B cell (primary cell): ENCODE results near the gene LDHD.

Experiments used
- CTCF ChIP-seq: fragments of 200-600 bp; IDR thresholded peaks from one replicate; pipeline ENCODE4 v1.8.0; 2022; ENCODE audit warnings: antibody characterized with exemption, mild to moderate bottlenecking
- EZH2 ChIP-seq: IDR thresholded peaks from 2 replicates; pipeline ENCODE4 v1.6.1; 2012; ENCODE audit warnings: borderline replicate concordance, low read depth, mild to moderate bottlenecking, moderate library complexity, low read length; ENCODE audit not compliant: insufficient read depth, poor library complexity, severe bottlenecking

- TF ChIP-seq CTCF = no peak
- no peak for TF ChIP-seq EZH2
Measured at GRCh38 chr16:75097941-75098901, 18.4 kb downstream of the LDHD start.
